IMR-90 (cell line): ENCODE data around the gene ACO1. TPM values are rescaled to one million over a fixed set of nuclear protein-coding genes. Genes with fewer than 3 reads are reported as not detected.

Experiments used
- CTCF ChIP-seq: conservative IDR thresholded peaks from 2 replicates; pipeline ENCODE4 v1.5.1; 2012; ENCODE audit warnings: mild to moderate bottlenecking, low read depth, low read length, improper control_type of control experiment
- FOS ChIP-seq: fragments of 150-350 bp; IDR thresholded peaks from 2 replicates; pipeline ENCODE4 v1.6.1; 2016; ENCODE audit warnings: low read depth, low read length
- NFE2L2 ChIP-seq: fragments of 150-350 bp; IDR thresholded peaks from 2 replicates; pipeline ENCODE4 v1.6.1; 2016; ENCODE audit warnings: low read depth, mild to moderate bottlenecking, low read length
- polyA plus RNA-seq, 3 experiments: library from polyadenylated mRNA; depleted of rRNA; stranded (reverse); fragments of >200 nt; gene quantifications; 2 replicates each; pipeline ENCODE4 v1.2.3, GENCODE V29; 2012; ENCODE audit warnings: low replicate concordance in 1 of 3
- total RNA-seq: library from RNA; depleted of rRNA; stranded (reverse); fragments of >200 nt; gene quantifications from 2 replicates; pipeline ENCODE4 v1.2.3, GENCODE V29; 2012

ACO1 gene
- total and polyA plus RNA-seq, 2 of the 4 experiments (the other 2 are of a cell fraction): 85.9 to 158 TPM

- TF ChIP-seq NFE2L2 (no peak), FOS (no peak), CTCF (no peak)
Measured at GRCh38 chr9:32384364-32385151, at the start of gene ACO1 (continued).
